ENCODE results near the gene WNT3A. TPM values are rescaled to one million over a fixed set of nuclear protein-coding genes. Genes with fewer than 3 reads are reported as not detected.

Gene WNT3A
- total and polyA plus RNA-seq, 3 experiments from 2014 or later: not detected

DNA sequence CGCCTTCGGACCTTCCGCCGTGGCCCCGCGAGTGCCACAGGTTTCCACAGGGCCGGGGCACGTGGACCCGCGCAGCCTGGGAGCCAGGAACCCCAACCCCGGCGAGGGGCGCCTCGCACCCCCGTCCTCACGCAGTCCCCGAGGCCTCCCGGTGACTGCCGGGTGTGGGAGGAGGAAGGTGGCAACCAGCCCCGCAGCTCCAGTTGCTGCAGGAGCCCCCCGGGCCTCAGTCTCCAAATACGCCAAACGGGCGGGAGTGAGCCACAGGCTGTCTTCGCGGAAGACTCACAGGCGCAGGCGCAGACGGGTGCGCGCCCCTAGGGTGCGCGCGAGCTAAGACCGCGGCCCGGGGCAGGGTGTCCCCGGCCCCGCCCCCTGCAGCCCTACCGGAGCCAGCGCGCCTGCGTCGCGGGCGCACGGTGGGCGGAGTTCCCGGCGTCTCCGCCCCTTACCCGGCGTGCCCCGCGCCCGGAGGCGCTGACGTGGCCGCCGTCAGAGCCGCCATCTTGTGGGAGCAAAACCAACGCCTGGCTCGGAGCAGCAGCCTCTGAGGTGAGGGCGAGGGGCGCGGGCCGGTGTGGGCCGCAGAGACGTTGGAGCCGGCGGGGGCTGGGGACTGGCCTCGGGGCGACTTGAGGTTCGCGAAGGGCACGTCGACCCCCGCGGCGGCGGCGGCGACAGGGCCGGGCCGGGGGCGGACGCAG lies 75.6 kb downstream of the WNT3A start, which contains the start of gene ARF1:
TSS of gene ARF1 (plus strand) at position 495 of the 704 bp plus-strand sequence. CDS start 14,407 bp downstream, outside the sequence.
- peaks cover 6% of the 10 kb centered on the region for H3K36me3 ChIP-seq (ENCODE audit: insufficient read depth, low read length)
- peak within 1 kb of the TSS; percentile 94 for H3K4me3 ChIP-seq (ENCODE audit: low read length)
- peak within 1 kb of the TSS; percentile 92 to 99 (median 98) for H3K27ac Mint-ChIP-seq
- peak within 1 kb of the TSS; percentile 96 for H3K27ac ChIP-seq (ENCODE audit: low read depth, low read length)
- peaks cover 46% of the 10 kb centered on the region for H3K4me1 ChIP-seq (ENCODE audit: insufficient read depth, low read length)
- no peaks in the 10 kb centered on the region for H3K9me3 ChIP-seq (ENCODE audit: low read length)
- peaks cover 45 to 67% (median 48%) of the 10 kb centered on the region in 3 donors for H3K4me1 Mint-ChIP-seq
- ChIA-PET CTCF (interaction anchor here (0.7 to 1.4 kb wide), 5 partner anchors 20 to 320 kb away, joined by 3 to 5 read pairs (median 4); partner anchors contain the start of gene IBA57), POLR2A (interaction anchor here (0.5 to 2.0 kb wide), 7 partner anchors 14 to 404 kb away, joined by 3 to 17 read pairs (median 4); partner anchors contain the start of genes C1orf35, GUK1 and MRPL55)
- no peaks in the 10 kb centered on the region for H3K27me3 ChIP-seq (ENCODE audit: insufficient read depth, low read length, poor library complexity, severe bottlenecking)
- DNase-seq: peak; percentile 89 to 97 (median 95)
- H3K9me3 Mint-ChIP-seq: no peaks in the 10 kb centered on the region
- peaks cover 0 to 27% (median 3%) of the 10 kb centered on the region in 3 donors for H3K36me3 Mint-ChIP-seq
- H3K4me3 Mint-ChIP-seq: peak within 1 kb of the TSS; percentile 94 to 98 (median 96)
- H3K27me3 Mint-ChIP-seq: no peaks in the 10 kb centered on the region

DNA sequence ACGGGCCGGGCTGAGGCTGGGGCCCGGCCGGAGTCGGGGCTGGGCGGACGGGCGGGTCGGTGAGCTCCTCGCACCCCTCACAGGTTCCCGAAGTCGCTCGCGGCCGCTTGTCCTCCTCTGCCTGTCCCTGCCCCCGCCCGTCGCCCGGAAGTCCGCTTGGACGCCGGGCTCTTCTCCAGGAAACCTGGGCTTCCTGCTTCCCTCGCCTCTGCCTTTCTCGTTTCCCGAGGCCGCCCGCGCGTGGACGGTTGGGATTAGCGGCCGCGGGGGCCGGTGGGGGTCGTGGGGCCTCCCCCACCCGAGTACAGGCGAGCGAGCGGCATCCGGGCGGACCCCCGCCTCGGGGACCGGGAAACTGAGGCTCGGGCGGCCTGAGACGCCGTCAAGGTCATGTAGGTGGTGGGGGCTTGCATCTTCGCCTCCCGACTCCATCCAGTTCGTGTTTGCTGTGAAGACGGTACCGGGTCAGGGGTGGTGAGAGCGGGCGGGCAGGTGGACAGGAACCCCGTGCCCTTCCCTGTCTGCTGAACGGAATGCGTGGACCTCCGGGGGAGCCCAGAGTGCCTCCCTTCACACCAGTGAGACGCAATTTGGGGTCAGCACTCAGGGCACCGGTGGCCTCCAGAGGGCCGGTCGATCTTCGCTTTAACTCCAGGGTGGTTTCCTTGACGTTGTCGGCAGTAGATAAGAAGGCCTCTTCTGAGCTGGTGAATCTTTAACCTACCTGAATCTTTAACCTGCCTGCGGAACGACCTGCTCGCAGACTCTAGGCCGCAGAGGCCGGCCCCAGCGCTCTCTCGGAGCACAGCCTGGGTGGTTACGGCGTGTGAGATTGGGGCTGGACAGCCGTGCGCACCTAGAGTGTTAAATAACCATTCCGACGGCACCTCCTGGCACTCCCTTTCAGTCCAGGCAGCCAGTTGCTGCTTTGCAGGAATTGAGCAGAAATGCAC lies 76.4 kb downstream of the WNT3A start:
- Mint-ChIP-seq H3K4me1 (peaks cover 51 to 71% (median 56%) of the 10 kb centered on the region in 3 donors), H3K4me3 (peak overlapping the region; percentile 94 to 98 (median 96)), H3K27me3 (no peaks in the 10 kb centered on the region), H3K27ac (peak overlapping the region; percentile 92 to 99 (median 98)), H3K9me3 (no peaks in the 10 kb centered on the region), H3K36me3 (peaks cover 0 to 33% (median 8%) of the 10 kb centered on the region in 3 donors)
- Histone ChIP-seq H3K9me3 (ENCODE audit: low read length) (no peaks in the 10 kb centered on the region), H3K4me3 (ENCODE audit: low read length) (peak overlapping the region; percentile 94), H3K4me1 (ENCODE audit: insufficient read depth, low read length) (peaks cover 54% of the 10 kb centered on the region), H3K27ac (ENCODE audit: low read depth, low read length) (peak overlapping the region; percentile 96), H3K27me3 (ENCODE audit: insufficient read depth, low read length, poor library complexity, severe bottlenecking) (no peaks in the 10 kb centered on the region), H3K36me3 (ENCODE audit: insufficient read depth, low read length) (peaks cover 6% of the 10 kb centered on the region)
- ChIA-PET POLR2A (interaction anchor here (0.5 to 2.0 kb wide), 6 partner anchors 15 to 403 kb away, joined by 3 to 17 read pairs (median 4); partner anchors contain the start of genes C1orf35, GUK1 and MRPL55), CTCF (interaction anchor here (1.1 to 1.8 kb wide), 6 partner anchors 16 to 84 kb away, joined by 3 to 5 read pairs (median 4); partner anchors contain the start of gene IBA57)
- DNase-seq: peak in 3 of 5 donors; percentile 42 to 66 (median 48)

- Histone ChIP-seq H3K27ac (ENCODE audit: low read depth, low read length) (peak overlapping the region; percentile 96), H3K4me1 (ENCODE audit: insufficient read depth, low read length) (peaks cover 61% of the 10 kb centered on the region), H3K36me3 (ENCODE audit: insufficient read depth, low read length) (peaks cover 6% of the 10 kb centered on the region), H3K27me3 (ENCODE audit: insufficient read depth, low read length, poor library complexity, severe bottlenecking) (no peaks in the 10 kb centered on the region), H3K9me3 (ENCODE audit: low read length) (no peaks in the 10 kb centered on the region), H3K4me3 (ENCODE audit: low read length) (peak overlapping the region; percentile 94)
- peak overlapping the region; percentile 92 to 99 (median 98) for H3K27ac Mint-ChIP-seq
- H3K27me3 Mint-ChIP-seq: peaks cover 0 to 2% of the 10 kb centered on the region in 2 donors
- CTCF ChIA-PET: interaction anchor here (1.6 to 1.8 kb wide), 2 partner anchors 15 to 18 kb away, joined by 4 to 5 read pairs; no protein-coding TSS in a partner anchor
- H3K36me3 Mint-ChIP-seq: peaks cover 0 to 38% (median 8%) of the 10 kb centered on the region in 3 donors
- POLR2A ChIA-PET: interaction anchor here (0.9 to 1.3 kb wide), 2 partner anchors 15 to 56 kb away, joined by 3 read pairs; partner anchors contain the start of gene GUK1
- H3K9me3 Mint-ChIP-seq: no peaks in the 10 kb centered on the region
- H3K4me1 Mint-ChIP-seq: peaks cover 58 to 74% (median 63%) of the 10 kb centered on the region in 3 donors
- H3K4me3 Mint-ChIP-seq: peak overlapping the region; percentile 94 to 98 (median 96)
- DNase-seq: no peak
Measured at GRCh38 chr1:228083871-228084278, 77.1 kb downstream of the WNT3A start.

DNA sequence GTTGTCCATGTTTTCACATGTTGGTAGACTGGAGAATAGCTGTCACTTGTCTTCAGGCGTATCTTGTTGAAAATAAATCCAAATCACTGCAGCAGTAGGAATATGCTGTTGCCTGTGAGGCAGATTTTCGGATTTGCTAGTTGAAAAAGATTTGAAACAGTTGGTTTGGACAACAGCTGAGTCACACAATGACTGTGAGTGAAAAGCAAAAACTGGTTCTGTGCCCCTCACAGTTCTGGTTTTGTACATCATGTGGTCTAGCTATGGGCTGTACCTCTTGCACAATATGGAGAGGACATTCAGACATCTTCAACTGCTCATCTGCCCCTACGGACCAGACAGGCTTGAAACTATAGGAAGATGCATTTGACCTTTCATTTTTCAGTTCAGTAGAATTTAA lies 77.5 kb downstream of the WNT3A start:
- Mint-ChIP-seq H3K9me3 (no peaks in the 10 kb centered on the region), H3K4me3 (peak overlapping the region; percentile 94 to 98 (median 96)), H3K27me3 (peaks cover 0 to 3% of the 10 kb centered on the region in 2 donors), H3K27ac (peak overlapping the region; percentile 92 to 99 (median 98)), H3K4me1 (peaks cover 62 to 76% (median 68%) of the 10 kb centered on the region in 3 donors), H3K36me3 (peaks cover 0 to 43% (median 8%) of the 10 kb centered on the region in 3 donors)
- Histone ChIP-seq H3K36me3 (ENCODE audit: insufficient read depth, low read length) (peaks cover 6% of the 10 kb centered on the region), H3K27ac (ENCODE audit: low read depth, low read length) (peak overlapping the region; percentile 96), H3K4me3 (ENCODE audit: low read length) (peak overlapping the region; percentile 94), H3K4me1 (ENCODE audit: insufficient read depth, low read length) (peaks cover 65% of the 10 kb centered on the region), H3K27me3 (ENCODE audit: insufficient read depth, low read length, poor library complexity, severe bottlenecking) (no peaks in the 10 kb centered on the region), H3K9me3 (ENCODE audit: low read length) (no peaks in the 10 kb centered on the region)
- POLR2A ChIA-PET: interaction anchor here (0.9 kb wide), 1 partner anchor 14 kb away, joined by 3 read pairs; no protein-coding TSS in a partner anchor
- CTCF ChIA-PET: interaction anchor here (1.6 to 1.8 kb wide), 2 partner anchors 14 to 18 kb away, joined by 4 to 5 read pairs; no protein-coding TSS in a partner anchor
- no peak for DNase-seq

GRCh38 chr1:228084797-228085196 lies 78.0 kb downstream of the WNT3A start:
- Mint-ChIP-seq H3K9me3 (no peaks in the 10 kb centered on the region), H3K36me3 (peaks cover 0 to 46% (median 8%) of the 10 kb centered on the region in 3 donors), H3K4me1 (peaks cover 65 to 79% (median 72%) of the 10 kb centered on the region in 3 donors), H3K4me3 (peak overlapping the region; percentile 94 to 98 (median 96)), H3K27ac (peak overlapping the region; percentile 92 to 99 (median 98)), H3K27me3 (peaks cover 0 to 3% of the 10 kb centered on the region in 2 donors)
- no peak for DNase-seq
- ChIA-PET POLR2A (no interaction called here), CTCF (interaction anchor here (1.6 to 1.8 kb wide), 2 partner anchors 14 to 17 kb away, joined by 4 to 5 read pairs; no protein-coding TSS in a partner anchor)
- H3K27me3 ChIP-seq (ENCODE audit: insufficient read depth, low read length, poor library complexity, severe bottlenecking): no peaks in the 10 kb centered on the region
- peaks cover 7% of the 10 kb centered on the region for H3K36me3 ChIP-seq (ENCODE audit: insufficient read depth, low read length)
- no peaks in the 10 kb centered on the region for H3K9me3 ChIP-seq (ENCODE audit: low read length)
- peak overlapping the region; percentile 96 for H3K27ac ChIP-seq (ENCODE audit: low read depth, low read length)
- peaks cover 70% of the 10 kb centered on the region for H3K4me1 ChIP-seq (ENCODE audit: insufficient read depth, low read length)
- peak overlapping the region; percentile 94 for H3K4me3 ChIP-seq (ENCODE audit: low read length)

GRCh38 chr1:228085287-228085951 lies 78.6 kb downstream of the WNT3A start:
- peaks cover 0 to 3% of the 10 kb centered on the region in 2 donors for H3K27me3 Mint-ChIP-seq
- CTCF ChIA-PET: interaction anchor here (1.6 to 1.7 kb wide), 2 partner anchors 17 to 24 kb away, joined by 3 to 5 read pairs; no protein-coding TSS in a partner anchor
- POLR2A ChIA-PET: interaction anchor here (1.1 kb wide), 1 partner anchor 18 kb away, joined by 4 read pairs; no protein-coding TSS in a partner anchor

More at GRCh38 chr1:228085287-228085951, 78.6 kb downstream of the WNT3A start:
- Mint-ChIP-seq H3K4me3 (peak overlapping the region; percentile 94 to 98 (median 96)), H3K27ac (peak overlapping the region; percentile 92 to 99 (median 98)), H3K4me1 (peaks cover 71 to 80% (median 78%) of the 10 kb centered on the region in 3 donors), H3K36me3 (peaks cover 0 to 48% (median 8%) of the 10 kb centered on the region in 3 donors), H3K9me3 (no peaks in the 10 kb centered on the region)
- Histone ChIP-seq H3K27me3 (ENCODE audit: insufficient read depth, low read length, poor library complexity, severe bottlenecking) (no peaks in the 10 kb centered on the region), H3K4me1 (ENCODE audit: insufficient read depth, low read length) (peaks cover 76% of the 10 kb centered on the region), H3K27ac (ENCODE audit: low read depth, low read length) (no peak overlapping the region), H3K9me3 (ENCODE audit: low read length) (no peaks in the 10 kb centered on the region), H3K36me3 (ENCODE audit: insufficient read depth, low read length) (peaks cover 14% of the 10 kb centered on the region), H3K4me3 (ENCODE audit: low read length) (peak overlapping the region; percentile 94)
- no peak for DNase-seq
